Urinary bladder (tissue), 4 donors: ENCODE data around the gene NEURL1B. TPM values are rescaled to one million over a fixed set of nuclear protein-coding genes. Genes with fewer than 3 reads are reported as not detected.

ENCODE experiments used
- DNase-seq: peaks from one replicate; pipeline ENCODE4 v3.0.0-alpha.2; 2015; ENCODE audit errors: extremely low spot score
- H3K27ac ChIP-seq: one replicate; pipeline ENCODE4 v1.5.1; 2013; ENCODE audit warnings: low read depth, mild to moderate bottlenecking, moderate library complexity
- H3K36me3 ChIP-seq: one replicate; pipeline ENCODE4 v1.6.1; 2013; ENCODE audit warnings: mild to moderate bottlenecking, moderate library complexity; ENCODE audit not compliant: insufficient read depth
- H3K4me1 ChIP-seq: one replicate; pipeline ENCODE4 v1.6.1; 2013; ENCODE audit warnings: mild to moderate bottlenecking, moderate library complexity; ENCODE audit not compliant: insufficient read depth
- H3K4me3 ChIP-seq: one replicate; pipeline ENCODE4 v1.5.1; 2013; ENCODE audit warnings: low read depth, low read length
- WGBS: extraction: QIAGEN DNeasy Blood & Tissue Kit; methylation state at CpG from one replicate; pipeline ENCODE4 v1.1.7; 2013; 5-methylcytosine and 5-hydroxymethylcytosine counted together
- polyA plus RNA-seq: library from polyadenylated mRNA; stranded (reverse); fragments of 200-250 nt; gene quantifications from one replicate; pipeline ENCODE4 v1.2.3, GENCODE V29; 2013
- total RNA-seq: library from RNA; depleted of rRNA; stranded (reverse); fragments of >200 nt; gene quantifications from one replicate; pipeline ENCODE4 v1.2.3, GENCODE V29; 2014
- donor health status: healthy with polysubstance abuse.
- donor health status: healthy.

NEURL1B gene
- total and polyA plus RNA-seq, 2 donors: 51.9 to 52.4 TPM

GRCh38 chr5:172661526-172661925 is 20.5 kb downstream of the NEURL1B start:
- no peaks in the 10 kb centered on the region for H3K36me3 ChIP-seq
- no peak for DNase-seq
- H3K4me3 ChIP-seq: no peak overlapping the region
- 74% methylated on average over 9 of the region's 9 CpGs for WGBS
- no peaks in the 10 kb centered on the region for H3K4me1 ChIP-seq
- no peak overlapping the region for H3K27ac ChIP-seq

- WGBS: 52% methylated on average over 2 of the region's 2 CpGs
- H3K27ac ChIP-seq: no peak overlapping the region
- no peak for DNase-seq
- no peaks in the 10 kb centered on the region for H3K36me3 ChIP-seq
- H3K4me3 ChIP-seq: no peak overlapping the region
- no peaks in the 10 kb centered on the region for H3K4me1 ChIP-seq
These were observed 21.5 kb downstream of the NEURL1B start for GRCh38 chr5:172662596-172662995.

GRCh38 chr5:172664018-172664417 is 23.0 kb downstream of the NEURL1B start:
- WGBS: 36% methylated on average over 5 of the region's 5 CpGs
- Histone ChIP-seq H3K4me1 (no peaks in the 10 kb centered on the region), H3K27ac (peak overlapping the region; percentile 43), H3K36me3 (no peaks in the 10 kb centered on the region), H3K4me3 (no peak overlapping the region)
- DNase-seq: no peak

- DNase-seq: no peak
- Histone ChIP-seq H3K36me3 (no peaks in the 10 kb centered on the region), H3K4me3 (no peak overlapping the region), H3K4me1 (no peaks in the 10 kb centered on the region), H3K27ac (no peak overlapping the region)
- 28% methylated on average over 16 of the region's 16 CpGs for WGBS
These were observed 23.8 kb downstream of the NEURL1B start for GRCh38 chr5:172664681-172665541.

GRCh38 chr5:172666251-172666650 is 25.2 kb downstream of the NEURL1B start:
- DNase-seq: no peak
- no peaks in the 10 kb centered on the region for H3K4me1 ChIP-seq
- no peak overlapping the region for H3K27ac ChIP-seq

GRCh38 chr5:172667786-172668593 is 26.9 kb downstream of the NEURL1B start:
- Histone ChIP-seq H3K27ac (no peak overlapping the region), H3K4me1 (no peaks in the 10 kb centered on the region), H3K4me3 (no peak overlapping the region), H3K36me3 (no peaks in the 10 kb centered on the region)
- DNase-seq: no peak
- 52% methylated on average over 7 of the region's 7 CpGs for WGBS

More at GRCh38 chr5:172666251-172666650, 25.2 kb downstream of the NEURL1B start:
- WGBS: 50% methylated on average over 7 of the region's 7 CpGs
- H3K36me3 ChIP-seq: no peaks in the 10 kb centered on the region
- no peak overlapping the region for H3K4me3 ChIP-seq

GRCh38 chr5:172668594-172669071 is 27.6 kb downstream of the NEURL1B start:
- Histone ChIP-seq H3K4me3 (no peak overlapping the region), H3K27ac (no peak overlapping the region), H3K36me3 (no peaks in the 10 kb centered on the region), H3K4me1 (no peaks in the 10 kb centered on the region)
- 42% methylated on average over 11 of the region's 11 CpGs for WGBS
- DNase-seq: no peak

GRCh38 chr5:172669386-172670004 is 28.4 kb downstream of the NEURL1B start:
- no peaks in the 10 kb centered on the region for H3K4me1 ChIP-seq
- no peaks in the 10 kb centered on the region for H3K36me3 ChIP-seq
- no peak overlapping the region for H3K27ac ChIP-seq
- H3K4me3 ChIP-seq: no peak overlapping the region
- WGBS: 77% methylated on average over 45 of the region's 45 CpGs
- no peak for DNase-seq

- DNase-seq: no peak
- Histone ChIP-seq H3K27ac (no peak overlapping the region), H3K4me1 (no peaks in the 10 kb centered on the region), H3K4me3 (no peak overlapping the region), H3K36me3 (no peaks in the 10 kb centered on the region)
- WGBS: 83% methylated on average over 51 of the region's 51 CpGs
These were observed 28.9 kb downstream of the NEURL1B start for GRCh38 chr5:172670005-172670402.

GRCh38 chr5:172670444-172670843 is 29.4 kb downstream of the NEURL1B start:
- Histone ChIP-seq H3K4me3 (no peak overlapping the region), H3K27ac (no peak overlapping the region), H3K4me1 (no peaks in the 10 kb centered on the region), H3K36me3 (no peaks in the 10 kb centered on the region)
- no peak for DNase-seq
- 95% methylated on average over 9 of the region's 9 CpGs for WGBS

GRCh38 chr5:172671091-172671490 is 30.0 kb downstream of the NEURL1B start:
- Histone ChIP-seq H3K4me1 (no peaks in the 10 kb centered on the region), H3K27ac (no peak overlapping the region), H3K4me3 (no peak overlapping the region), H3K36me3 (no peaks in the 10 kb centered on the region)
- WGBS: 88% methylated on average over 5 of the region's 5 CpGs
- no peak for DNase-seq

- Histone ChIP-seq H3K36me3 (no peaks in the 10 kb centered on the region), H3K4me1 (no peaks in the 10 kb centered on the region), H3K27ac (no peak overlapping the region), H3K4me3 (no peak overlapping the region)
- DNase-seq: no peak
- WGBS: 32% methylated on average over 2 of the region's 2 CpGs
These were observed 31.6 kb downstream of the NEURL1B start for GRCh38 chr5:172672681-172673080.

GRCh38 chr5:172674155-172674554 is 33.1 kb downstream of the NEURL1B start:
- WGBS: 82% methylated on average over 7 of the region's 7 CpGs
- Histone ChIP-seq H3K36me3 (no peaks in the 10 kb centered on the region), H3K27ac (no peak overlapping the region), H3K4me3 (no peak overlapping the region), H3K4me1 (no peaks in the 10 kb centered on the region)
- no peak for DNase-seq
